Activated naive CD8-positive, alpha-beta T cell treated with anti-CD3 and anti-CD28 coated beads, Interleukin-2, amount 50 U/mL, for 16 hours (primary cell): ENCODE data around the gene TMEM63C.

Experiments used
- DNase-seq: peaks from one replicate; pipeline ENCODE4 v3.0.0-alpha.2; 2020; ENCODE audit warnings: low read depth, low spot score

TMEM63C gene

DNA sequence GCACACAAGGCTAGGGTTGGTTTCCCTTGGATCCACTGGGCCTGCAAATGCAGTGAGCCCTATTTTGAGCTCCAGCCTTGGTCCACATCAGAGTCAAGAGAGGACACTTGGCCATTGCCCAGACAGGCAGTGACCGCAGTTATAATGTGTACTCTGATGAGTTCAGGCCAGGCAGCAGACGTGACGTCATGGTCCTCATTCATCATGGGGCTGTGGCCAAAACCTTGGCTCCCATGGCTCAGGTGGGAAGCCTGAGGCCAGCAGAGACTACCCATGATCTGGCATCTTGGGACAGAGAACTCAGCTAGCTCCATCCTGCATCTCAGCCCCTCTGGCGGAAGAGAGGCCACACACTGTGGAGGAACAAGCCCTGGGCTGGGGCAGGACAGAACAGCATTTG, 16.4 kb downstream of the TMEM63C start:
- DNase-seq: no peak

DNA sequence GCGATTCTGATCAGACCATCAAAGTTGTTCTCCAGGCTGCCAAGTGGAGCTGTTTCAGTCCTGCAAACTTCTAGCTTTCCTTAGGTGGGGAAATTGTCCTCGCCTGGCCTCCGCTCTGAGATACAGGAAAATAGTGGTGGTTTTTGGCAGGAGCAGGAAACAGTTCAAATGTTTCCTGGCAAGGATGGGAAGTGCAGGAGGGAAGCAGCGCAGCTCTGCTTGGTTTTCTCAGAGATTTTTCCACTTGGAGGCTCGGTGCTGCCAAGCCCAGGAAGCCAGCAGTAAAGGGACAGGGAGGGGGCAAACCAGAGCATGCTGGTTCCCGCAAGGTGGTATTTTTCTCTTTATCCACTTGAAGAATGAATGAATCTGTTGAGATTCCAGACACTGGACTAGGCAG, 17.0 kb downstream of the TMEM63C start:
- DNase-seq: no peak

DNA sequence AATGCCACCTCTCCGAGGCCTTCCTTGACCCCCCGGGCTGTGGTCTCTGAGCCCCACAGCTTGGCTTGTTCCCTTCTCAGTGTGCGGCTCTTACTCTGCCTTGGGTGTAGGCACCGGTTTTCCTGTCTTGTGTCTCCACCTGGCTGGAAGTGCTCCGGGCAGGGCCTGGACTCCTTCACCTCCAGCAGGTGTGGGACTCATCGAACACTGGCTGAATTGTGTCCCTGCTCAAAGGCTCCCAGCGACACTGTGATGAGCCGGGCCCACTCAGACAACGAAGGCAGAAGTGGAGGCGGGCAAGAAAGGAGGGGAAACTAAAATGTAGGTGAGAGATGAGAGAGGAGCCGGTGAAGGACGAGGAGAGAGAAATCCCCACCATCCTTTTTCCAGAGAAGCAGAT, 18.0 kb downstream of the TMEM63C start:
- DNase-seq: no peak

DNA sequence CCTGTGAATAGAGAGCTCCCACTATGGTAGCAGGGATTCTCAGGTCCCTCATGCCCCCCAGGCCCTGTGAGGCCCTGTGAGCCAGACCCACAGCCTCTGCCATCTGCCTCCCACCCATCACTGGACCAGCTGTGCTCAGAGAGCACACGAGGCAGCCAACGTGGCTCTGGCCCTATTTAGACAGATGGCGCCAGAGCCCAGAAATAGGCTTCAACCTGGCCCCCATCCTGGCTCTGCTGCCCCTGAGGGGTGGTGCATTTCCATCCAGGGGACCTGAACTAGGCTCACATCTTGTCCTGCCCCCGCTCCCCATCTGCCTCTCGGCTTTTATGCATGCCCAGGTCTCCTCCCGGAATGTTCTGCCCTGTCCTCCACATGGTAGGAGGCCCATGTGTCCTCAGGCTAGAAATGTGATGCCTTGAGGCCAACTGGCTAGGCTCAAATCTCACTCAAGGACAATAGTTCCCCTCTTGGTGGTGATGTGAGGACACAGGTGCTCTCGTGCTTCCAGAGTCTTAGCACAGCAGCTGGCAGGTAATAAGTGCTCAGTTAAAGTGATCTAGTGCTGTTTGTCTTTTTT, 18.9 kb downstream of the TMEM63C start:
- DNase-seq: no peak

DNA sequence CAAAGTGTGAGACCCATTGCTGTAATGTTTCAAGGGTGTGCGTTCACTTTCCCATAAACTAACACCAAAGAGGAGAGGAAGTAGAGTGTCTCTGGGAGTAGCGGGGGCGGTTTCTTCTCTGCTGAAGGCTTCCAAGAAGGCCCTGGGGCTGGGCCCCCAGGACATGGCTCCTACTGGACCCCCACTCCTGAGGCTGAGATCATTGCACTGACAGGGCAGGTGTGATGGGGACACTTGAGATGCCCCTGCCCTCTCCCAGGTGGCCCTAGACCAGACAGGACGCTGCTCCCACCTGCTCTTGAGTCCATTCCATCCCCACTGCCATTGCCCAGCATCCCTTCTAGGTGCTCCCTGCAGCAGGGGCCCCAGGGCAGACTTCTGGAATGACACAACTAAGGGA, 20.1 kb downstream of the TMEM63C start:
- no peak for DNase-seq

DNA sequence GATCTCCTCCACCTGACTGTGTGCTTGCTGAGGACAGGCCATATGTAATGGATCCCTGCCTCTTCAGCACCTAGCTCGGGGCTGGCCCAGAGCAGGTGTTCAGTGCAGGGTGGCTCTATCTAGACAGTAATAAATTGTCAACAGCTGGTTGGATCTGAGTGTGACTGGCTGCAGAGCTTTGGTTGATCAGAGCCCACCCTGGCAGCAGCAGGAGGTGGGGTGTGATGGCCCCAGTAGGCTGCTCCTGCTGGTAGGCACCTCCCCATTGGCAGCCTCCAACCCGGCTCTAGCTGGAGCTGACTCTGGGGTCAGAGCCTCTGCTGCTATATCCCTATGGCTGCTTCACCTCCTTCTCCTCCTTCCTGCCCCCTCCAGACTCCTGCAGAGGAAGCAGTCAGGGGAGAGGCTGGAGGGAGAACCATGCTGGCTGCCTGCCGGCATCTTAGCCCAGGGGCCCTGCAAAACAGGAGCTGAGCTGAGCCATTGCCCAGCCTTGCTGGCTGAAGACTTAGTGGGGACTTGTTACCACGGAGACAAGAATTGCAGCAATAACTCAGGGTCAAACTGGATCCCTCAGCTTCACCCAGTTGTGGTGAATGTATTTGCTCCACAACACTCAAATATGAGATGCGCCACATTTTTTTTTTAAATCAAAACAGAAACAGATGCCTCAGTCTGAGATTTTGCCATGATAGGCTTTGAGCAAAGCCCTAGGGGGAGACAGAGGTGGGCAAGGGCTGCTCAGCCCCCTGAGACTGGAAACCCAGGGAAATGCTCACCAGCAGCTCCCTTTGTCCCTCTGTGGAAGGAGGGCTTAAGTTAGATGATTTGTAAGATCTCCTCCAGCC, 22.2 kb downstream of the TMEM63C start:
- DNase-seq: no peak

DNA sequence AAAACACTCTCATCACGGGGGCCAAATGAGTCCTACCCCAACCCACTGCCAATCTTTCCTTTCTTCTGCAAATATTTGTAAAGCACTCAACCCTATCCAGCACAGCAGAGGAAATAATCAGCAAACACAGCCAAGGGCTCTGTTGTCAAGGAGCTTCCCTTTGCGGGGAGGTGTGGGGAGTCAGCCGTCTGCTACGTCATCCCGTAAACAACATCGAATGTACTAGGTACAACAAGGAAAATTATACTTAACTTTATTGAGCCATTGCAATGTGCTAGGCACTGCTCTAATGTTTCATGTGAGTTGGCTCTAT, 22.8 kb downstream of the TMEM63C start:
- no peak for DNase-seq

DNA sequence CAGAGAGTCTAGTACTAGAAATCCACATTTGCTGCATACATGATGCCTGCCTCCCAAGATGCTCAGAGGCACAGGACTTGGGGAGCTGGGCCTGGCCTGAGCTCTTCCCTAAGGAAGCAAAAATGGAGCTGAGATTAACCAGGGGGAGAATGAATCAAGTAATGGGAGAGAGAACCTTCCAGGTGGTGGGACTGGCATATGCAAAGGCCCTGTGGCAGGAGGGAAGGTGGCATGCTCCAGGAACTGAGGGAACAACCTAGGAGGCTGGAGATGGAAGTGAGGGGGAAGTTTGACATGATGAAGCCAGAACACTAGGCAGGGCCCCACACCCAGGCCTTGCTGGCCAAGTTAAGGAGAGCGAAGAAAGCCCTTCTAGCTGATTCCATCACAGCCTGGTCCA, 23.3 kb downstream of the TMEM63C start:
- DNase-seq: no peak

DNA sequence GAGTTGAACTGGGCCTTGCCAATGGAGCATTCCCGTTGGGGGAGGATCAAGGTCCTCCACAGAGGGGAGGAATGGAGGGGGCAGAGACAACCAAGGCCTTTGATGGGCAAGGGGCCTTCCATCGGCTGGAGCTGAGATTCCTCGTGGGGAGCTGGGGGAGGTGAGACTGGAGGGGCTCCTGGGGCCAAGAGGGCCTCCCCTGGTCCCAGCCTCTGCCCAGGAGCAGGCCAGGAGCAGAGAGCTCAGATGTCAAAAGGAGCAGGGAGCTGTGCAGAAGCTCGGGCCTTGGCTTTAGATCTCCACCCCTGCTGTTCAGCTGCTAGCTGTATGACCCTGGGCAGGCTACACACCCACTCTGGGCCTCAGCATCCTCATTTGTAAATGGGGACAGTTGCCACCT, 24.0 kb downstream of the TMEM63C start:
- no peak for DNase-seq

DNA sequence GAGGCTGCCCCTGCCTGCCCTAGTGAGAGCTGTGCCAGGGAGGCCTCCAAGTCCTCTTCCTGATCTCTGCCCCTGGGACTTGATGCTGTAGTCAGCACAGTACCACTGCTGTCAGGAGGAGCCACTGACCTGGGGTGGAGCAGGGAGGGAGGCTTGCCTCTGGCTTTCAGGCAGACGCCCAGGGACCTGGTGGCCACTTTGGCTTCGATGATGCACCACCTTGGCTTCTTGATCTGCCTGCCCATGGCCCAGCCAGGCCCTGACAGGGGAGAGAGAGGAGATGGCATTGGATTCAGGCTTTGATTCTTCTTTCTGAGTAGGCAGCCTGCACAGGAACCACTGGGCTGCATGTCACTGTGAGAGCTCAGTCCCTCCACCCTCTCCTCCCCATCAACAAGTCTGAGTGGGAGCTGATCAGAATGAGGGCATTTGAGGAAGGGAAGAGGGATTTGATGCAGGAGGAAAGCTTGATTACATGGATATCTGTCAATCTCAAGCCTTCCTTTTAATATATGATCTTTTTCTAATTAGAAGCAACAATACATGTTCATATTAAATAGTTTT, 24.7 kb downstream of the TMEM63C start:
- no peak for DNase-seq

DNA sequence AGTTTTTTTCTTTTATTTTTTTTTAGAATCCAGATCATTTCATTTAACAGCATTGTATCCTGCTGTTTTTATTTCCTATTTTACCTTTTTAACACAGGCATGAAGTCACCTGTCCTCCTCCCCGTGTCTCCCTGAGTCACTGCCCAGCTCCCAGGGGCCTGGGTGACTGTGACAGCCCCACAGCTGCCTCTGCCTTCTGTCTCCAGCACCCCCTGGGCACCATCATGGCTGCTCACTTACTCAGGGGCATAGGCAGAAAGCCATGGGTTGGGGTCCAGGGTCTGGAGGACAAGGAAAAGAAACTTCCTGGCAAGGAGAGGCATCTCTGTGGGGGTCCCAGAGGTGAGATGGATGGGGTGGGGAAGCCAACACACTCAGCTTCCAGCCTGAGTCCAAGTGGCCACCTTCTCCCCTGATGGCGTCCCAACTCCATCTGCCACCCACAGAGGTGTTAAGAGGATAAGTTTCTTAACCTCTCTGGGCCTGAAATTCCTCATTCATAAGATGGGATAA, 25.3 kb downstream of the TMEM63C start:
- DNase-seq: no peak

DNA sequence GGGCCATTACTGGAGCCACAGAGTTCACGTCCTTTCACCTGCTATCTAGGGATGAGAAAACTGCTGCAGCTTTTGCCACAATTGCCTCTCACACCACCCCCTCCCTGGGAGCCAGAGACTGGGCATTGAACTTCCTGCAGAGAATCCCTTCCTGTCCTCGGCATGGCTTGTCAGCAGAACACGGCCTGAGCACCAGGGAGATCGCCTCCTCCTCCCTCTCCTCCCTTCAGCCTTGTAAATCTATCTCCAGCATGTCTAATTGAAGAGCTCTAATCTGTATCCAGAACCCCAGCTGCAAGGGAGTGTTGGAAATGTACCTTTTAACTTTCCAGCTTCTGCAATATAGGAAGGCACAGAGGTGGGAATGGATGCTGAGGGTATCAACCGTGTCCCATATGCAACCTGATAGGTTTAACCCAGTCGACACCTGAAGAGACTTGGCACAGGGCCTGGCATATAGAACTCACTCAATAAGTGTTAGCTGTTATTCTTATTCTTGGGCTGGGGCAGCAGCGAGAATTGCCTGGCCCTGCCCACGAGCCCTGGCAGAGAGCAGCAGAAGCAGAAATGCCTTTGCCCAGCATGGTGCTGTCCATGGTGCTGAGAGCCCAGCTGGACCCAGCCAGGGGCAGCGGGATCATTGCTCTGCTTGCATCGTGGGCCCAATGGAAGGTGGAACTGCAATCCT, 26.8 kb downstream of the TMEM63C start:
- no peak for DNase-seq

DNA sequence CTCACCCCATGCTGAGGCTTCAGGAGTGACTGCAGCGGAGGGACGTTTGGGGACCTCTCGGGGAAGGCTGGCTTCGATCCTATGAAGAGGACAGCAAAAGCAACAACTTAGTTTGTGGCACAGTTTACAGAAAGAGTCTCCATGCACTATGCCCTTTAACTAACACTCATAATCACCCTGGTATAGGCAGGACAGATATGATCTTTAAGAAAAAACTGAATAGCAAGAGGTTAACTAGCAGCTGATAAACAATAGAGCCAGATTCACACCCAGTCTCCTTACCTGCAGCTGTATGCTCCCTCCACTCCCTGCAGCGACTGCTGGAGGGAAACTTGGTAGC, 27.4 kb downstream of the TMEM63C start:
- no peak for DNase-seq

DNA sequence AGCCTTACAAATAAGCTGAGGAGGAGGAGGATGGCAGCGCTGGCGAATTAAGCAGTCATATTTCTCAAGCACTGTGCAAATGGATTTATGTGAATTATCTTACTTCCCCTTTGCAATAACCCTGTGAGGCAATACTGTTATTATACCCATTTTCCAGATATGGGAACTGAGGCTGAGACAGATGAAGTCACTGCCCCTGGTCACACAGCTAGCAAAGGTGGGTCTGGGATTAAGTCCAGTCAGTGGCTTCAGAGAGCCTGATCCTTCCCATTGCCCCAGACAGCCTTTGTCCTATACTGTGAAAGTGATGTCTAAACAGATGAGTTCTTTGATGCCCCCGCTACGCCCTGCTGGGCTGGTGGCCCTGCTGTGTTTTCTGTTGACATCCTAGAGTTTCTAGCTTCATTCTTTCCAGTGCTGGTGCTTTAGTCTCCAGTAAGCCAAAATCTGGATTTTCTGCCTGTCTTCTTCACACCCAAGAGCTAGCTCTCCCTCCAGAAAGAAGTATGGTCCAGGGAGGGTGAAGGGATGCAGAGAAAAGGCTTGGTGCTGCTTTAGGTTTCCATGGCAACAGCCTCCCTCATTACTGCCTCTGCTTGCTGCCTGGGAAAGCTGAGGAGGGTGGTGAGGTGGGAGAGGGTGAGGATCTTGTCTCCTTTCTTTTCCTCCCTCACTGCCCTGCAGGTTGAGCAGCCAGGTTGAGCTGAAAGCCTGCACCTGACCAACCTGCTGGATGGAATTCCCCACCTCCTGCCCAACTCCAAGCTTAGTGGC, 30.7 kb downstream of the TMEM63C start:
- DNase-seq: no peak

DNA sequence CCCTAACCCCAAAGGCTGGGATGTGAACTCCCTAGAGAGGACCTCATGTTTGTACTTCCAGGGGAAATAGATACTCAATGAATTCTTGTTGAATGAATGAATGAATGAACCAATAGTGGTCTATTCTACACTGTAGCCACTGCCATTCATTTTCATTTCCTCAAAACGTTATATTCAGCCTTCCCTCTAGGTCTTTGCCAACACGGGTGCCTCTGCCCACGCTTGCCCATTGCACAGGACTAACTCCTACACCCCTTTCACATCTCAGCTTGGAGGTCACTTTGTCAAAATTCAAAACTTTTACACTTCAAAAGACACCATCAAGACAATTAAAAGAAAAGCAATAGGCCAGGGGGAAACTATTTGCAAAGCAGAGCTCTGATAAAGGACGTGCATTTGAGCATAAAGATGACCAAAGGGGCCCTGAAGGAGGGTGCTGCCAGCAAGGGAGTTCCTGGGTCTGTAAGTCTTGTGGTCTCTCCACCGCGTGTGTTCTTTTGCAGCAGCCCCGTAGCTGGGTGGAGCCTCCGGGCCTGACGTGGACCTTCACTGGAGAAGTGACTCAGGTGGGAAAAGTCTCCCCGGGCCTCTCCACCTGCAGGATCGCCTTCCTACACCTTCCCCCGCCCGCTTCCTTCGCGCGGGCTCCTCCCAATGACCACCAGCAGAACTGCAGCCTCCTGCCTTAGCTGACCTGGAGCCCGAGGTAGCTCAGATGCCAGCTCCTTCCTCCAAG, 31.5 kb downstream of the TMEM63C start:
- DNase-seq: no peak

DNA sequence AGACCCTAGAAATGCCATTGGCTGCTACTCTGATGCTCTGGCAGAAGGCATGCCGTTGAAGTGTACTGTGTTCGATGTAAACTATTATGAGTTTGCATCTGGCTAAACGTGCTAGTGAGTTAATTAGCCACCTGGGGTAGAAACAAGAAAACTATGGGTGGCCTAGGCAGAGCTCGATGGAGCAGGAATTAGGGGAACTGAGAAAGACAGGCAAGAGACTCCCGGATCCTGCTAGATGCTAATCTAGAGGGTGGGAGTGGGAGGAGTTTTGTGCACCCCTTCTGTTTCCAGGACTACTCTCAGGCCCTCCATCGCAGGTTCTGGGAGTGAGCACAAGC, 32.0 kb downstream of the TMEM63C start:
- no peak for DNase-seq

DNA sequence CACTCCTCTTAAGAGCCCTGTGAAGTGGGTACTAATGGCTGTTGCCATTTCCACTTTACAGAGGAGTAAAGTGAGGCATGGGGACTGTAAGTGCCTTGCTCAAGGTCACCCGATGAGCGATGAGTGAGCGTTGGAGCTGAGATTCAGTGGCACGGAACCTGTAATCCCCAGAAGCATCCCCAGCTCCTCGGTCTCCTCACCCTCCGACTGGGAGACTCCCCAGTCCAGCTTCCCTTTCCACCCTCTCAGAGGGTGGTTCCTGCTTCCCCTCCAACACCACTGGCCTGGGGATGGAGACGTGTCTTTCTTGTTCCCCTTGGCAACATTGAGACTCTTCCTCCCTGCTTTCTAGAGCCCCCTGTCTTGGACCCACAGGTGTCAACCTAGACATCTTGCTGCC, 32.6 kb downstream of the TMEM63C start:
- DNase-seq: no peak

DNA sequence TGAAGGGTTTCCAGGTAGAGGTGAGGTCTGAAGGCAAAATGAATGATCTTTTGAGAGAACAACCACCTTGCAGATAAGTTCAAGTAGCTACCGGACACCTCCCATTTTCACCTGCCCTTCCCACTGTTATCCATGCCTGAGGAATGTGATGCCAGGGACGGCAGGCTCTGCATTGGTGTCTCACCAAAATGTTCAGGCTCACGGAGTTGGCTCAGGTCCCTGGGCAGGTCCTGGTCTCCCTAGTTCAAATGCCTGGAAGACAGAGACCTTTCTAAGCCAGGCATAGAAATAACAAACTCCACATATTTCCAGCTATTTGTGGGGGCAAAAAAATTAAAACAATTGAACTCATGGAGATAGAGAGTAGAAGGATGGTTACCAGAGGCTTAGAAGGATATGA, 36.0 kb downstream of the TMEM63C start:
- no peak for DNase-seq

DNA sequence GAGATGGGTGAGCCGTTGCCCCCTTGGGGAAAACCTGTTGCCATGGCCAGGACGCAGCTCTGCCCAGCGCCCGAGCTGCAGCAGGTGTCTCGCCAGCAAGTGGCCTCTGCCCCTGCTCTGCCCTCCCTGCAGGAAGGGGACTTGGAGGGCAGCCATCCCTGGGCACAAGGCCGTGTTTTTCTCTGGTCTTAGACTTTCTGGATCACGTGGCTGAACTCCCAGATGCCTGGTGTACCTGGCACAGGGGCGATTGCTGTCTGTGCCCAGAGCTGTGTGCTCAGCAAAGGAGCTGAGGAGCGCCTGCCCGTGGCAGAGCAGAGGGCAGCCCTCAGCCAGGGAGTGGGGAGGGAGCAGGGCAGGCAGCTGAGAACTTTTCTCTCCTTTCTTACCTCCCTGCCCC, 38.0 kb downstream of the TMEM63C start:
- DNase-seq: no peak

DNA sequence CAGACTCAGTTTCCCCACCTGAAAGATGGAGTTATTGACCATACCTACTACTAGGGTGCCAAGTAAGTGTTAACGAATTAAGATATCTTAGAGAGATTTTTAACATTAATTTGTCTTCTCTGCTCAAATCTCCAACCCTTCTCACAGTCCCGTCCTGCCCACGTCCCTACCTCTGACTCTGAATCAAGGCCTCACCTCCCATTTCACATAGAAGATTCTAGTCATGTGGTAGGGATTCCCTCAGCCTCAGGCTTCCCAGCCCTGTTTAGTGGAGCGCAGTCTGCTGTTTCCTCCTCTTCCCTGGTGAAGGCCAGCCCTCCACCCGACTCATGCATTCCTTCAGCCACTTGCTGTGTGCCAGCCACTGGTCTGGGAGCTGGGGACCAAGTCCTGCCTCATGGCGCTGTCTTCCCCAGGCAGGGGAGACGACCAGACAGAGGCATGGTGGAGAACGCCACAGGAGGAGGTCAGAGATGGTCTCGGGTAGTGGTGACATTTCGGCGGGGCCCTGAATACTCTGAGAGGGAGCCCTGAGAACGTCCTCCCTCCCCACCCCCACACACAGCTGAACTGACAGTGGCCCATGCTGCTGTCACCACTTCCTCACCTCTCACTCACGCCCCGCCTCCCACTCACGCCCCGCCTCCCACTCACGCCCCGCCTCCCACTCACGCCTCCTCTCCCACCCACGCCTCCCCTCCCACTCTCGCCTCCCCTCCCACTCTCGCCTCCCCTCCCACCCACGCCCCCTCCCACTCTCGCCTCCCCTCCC, 38.8 kb downstream of the TMEM63C start:
- no peak for DNase-seq
